ENCODE results near the gene SLAMF1.

- TF ChIP-seq CTCF (IDR thresholded peaks at IDR 0.05) = no peak
- no peak for TF ChIP-seq POLR2A (IDR thresholded peaks at IDR 0.05)
These were observed 14.7 kb downstream of the SLAMF1 start for GRCh38 chr1:160631983-160632625.

Measured in uterus (tissue), 2 donors.